CD4-positive, alpha-beta T cell treated with Interleukin-1 beta for 1 hour (primary cell): ENCODE results near the gene PDGFRB.
A peak's percentile ranks its signal among the peaks of the same experiment; 100 is the strongest.

Experiments used
- DNase-seq, 2 donors: peaks; one replicate each; pipeline ENCODE4 v3.0.0-alpha.2; 2020 to 2022

The PDGFRB gene

GRCh38 chr5:150080696-150081435 is 74.8 kb downstream of the PDGFRB start:
- DNase-seq = no peak

- DNase-seq = no peak
Observed at GRCh38 chr5:150079909-150080461, 75.7 kb downstream of the PDGFRB start.

GRCh38 chr5:150078802-150079689 is 76.6 kb downstream of the PDGFRB start:
- DNase-seq = no peak

GRCh38 chr5:150077996-150078801 is 77.4 kb downstream of the PDGFRB start:
- DNase-seq = no peak

GRCh38 chr5:150077060-150077459 is 78.6 kb downstream of the PDGFRB start:
- no peak for DNase-seq

GRCh38 chr5:150075806-150076205 is 79.8 kb downstream of the PDGFRB start:
- no peak for DNase-seq

- DNase-seq = no peak
Observed at GRCh38 chr5:150075233-150075632, 80.4 kb downstream of the PDGFRB start.

GRCh38 chr5:150073677-150074076 is 82.0 kb downstream of the PDGFRB start:
- DNase-seq = no peak

- DNase-seq = no peak
Observed at GRCh38 chr5:150073086-150073625, 82.5 kb downstream of the PDGFRB start.

GRCh38 chr5:150070821-150071220 is 84.8 kb downstream of the PDGFRB start:
- DNase-seq = no peak

- DNase-seq = no peak
Observed at GRCh38 chr5:150069672-150070627, 85.7 kb downstream of the PDGFRB start.

- no peak for DNase-seq
Observed at GRCh38 chr5:150068961-150069645, 86.5 kb downstream of the PDGFRB start.

GRCh38 chr5:150068472-150068871 is 87.2 kb downstream of the PDGFRB start:
- no peak for DNase-seq

GRCh38 chr5:150068071-150068470 is 87.6 kb downstream of the PDGFRB start:
- no peak for DNase-seq

- no peak for DNase-seq
Observed at GRCh38 chr5:150067405-150067960, 88.2 kb downstream of the PDGFRB start.

- DNase-seq = no peak
Observed at GRCh38 chr5:150066901-150067396, 88.7 kb downstream of the PDGFRB start.

- DNase-seq = no peak
Observed at GRCh38 chr5:150066436-150066835, 89.2 kb downstream of the PDGFRB start.

- peak in 1 of 2 donors; percentile 25 for DNase-seq
Observed at GRCh38 chr5:150065886-150066285, 89.8 kb downstream of the PDGFRB start.

GRCh38 chr5:150065346-150065745 is 90.3 kb downstream of the PDGFRB start:
- no peak for DNase-seq

GRCh38 chr5:150064681-150065220 is 90.9 kb downstream of the PDGFRB start:
- no peak for DNase-seq
